Measurements from ENCODE around the gene DNASE2.

The DNASE2 gene

DNA sequence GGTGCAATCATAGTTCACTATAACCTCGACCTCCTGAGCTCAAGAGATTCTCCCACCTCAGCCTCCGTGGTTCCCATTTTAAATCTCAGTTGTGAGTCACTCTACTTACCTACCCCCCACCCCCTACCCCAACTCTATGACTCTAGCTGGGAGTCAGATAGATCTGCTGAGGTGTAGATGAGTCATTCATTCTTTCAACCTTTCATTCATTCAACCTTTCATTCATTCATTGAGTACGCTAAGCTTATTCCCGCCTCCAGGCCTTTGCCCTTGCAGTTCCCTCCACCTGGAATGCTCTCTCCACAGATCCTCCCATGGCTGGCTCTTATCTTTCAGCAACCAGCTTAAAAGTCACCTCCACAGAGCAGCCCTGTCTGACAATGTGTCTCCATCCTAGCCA lies 44.0 kb downstream of the DNASE2 start:
- no peak for DNase-seq (ENCODE audit: extremely low read depth, low read depth)
- no peak overlapping the region for H3K4me3 ChIP-seq (replicated peaks; ENCODE audit: low read depth, low read length)
- no peak for TF ChIP-seq CTCF (IDR thresholded peaks at IDR 0.05; ENCODE audit: low read depth, low read length, missing control alignments)

DNA sequence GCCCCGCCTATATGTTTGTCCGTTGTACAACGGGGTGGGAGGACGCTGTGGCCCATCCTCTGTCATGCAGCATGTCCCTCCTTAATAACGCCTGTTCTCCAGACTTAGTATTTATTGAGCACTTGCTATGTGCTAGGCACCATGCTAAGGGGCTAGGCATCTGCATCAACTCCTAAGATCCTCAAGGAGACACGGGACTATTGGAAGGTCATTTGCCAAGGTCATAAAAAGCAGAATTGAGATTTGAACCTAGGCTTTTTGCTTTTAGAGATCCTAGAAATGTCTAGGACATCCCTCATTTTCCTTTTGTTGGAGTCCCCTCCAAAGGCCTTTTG lies 44.8 kb downstream of the DNASE2 start:
- no peak for TF ChIP-seq CTCF (IDR thresholded peaks at IDR 0.05; ENCODE audit: low read depth, low read length, missing control alignments)

DNA sequence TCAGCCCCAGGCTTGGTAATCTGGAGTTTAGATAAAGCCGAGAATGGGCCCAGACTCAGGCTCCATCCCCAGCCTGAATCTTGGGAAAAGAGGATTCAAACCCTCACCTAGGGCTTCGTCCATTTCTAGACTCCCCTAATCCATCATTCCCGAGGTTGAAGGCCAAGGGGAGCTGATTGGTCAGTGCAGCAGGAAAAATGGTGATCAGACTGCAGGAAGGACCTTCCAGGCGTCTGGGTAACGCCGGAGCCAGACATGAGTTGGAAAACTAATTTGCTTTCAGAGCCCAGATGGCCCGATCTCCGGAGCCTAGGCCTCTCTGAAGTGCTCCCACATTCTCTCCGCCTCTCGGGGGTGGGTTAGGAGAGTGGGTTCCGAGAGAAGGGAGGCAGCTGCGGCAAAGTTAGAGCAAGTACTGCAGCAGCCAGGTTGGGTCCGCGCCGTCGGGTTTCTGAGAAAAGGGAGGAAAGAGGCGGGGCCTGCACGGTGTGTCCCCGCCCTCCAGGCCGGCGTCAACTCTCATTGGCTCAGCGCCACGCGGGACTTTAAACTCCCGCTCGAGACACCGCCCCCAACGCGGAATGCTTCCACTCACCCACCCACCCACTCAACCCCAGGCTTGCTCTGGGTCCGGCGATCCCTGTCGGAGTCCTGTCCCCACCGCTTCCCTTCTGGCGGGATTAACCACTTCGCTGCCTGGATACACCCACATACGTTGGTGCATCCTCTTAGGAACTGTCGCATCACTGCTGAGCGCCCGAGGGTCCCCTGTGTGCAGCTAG lies 46.1 kb downstream of the DNASE2 start:
- no peak overlapping the region for H3K4me3 ChIP-seq (replicated peaks; ENCODE audit: low read depth, low read length)
- no peak for DNase-seq (ENCODE audit: extremely low read depth, low read depth)
- TF ChIP-seq CTCF (IDR thresholded peaks at IDR 0.05; ENCODE audit: low read depth, low read length, missing control alignments): no peak

More for the DNA sequence above, 44.8 kb downstream of the DNASE2 start:
- no peak for DNase-seq (ENCODE audit: extremely low read depth, low read depth)
- no peak overlapping the region for H3K4me3 ChIP-seq (replicated peaks; ENCODE audit: low read depth, low read length)

GRCh38 chr19:12834566-12834943 lies 46.7 kb downstream of the DNASE2 start, which contains the start of gene RTBDN:
RTBDN (minus strand) TSS chr19:12834579; CDS start chr19:12829979, 4,600 bp downstream.
- DNase-seq (ENCODE audit: extremely low read depth, low read depth): no peak

DNA sequence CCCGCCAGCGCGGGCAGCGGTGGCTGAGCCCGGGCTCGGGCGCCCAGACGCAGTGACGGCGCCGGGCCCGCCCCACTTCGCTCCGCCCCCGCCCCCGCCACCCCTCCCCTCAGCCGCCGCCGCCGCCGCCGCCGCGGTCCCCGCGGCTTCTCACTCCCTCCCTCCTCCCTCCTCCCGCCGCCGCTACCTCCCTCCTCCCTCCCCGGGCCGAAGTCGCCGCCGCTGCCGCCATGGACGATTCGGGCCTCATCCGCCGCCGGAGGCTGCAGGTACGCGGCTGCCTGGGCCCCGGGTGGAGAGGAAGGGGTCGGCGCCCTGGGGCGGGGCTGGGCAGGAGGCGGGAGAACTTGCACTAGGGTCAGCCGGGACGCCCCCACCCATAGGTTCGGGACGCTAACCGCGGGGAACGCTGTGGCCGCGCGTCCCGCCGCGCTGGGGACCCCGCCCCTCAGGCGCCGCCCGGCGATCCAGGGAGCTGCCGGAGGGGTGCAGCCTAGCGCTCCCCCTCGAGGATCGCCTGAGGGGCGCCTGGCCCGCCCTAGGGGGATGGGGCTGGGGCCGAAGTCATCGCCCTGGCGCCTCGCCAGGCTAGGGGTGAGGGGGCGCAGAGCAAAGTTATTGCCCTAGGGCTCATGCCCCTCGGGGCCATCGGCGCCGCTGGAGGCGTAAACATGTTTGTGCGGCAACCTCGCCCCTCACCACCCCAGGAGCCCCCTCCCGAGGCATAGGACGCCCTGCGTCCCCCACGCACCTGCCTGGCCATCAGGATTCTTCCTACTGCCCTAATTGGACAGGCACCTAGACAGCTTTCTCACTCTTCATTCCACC lies 47.3 kb downstream of the DNASE2 start:
- DNase-seq (ENCODE audit: extremely low read depth, low read depth): no peak
- peak overlapping the region; percentile 36 for H3K4me3 ChIP-seq (replicated peaks; ENCODE audit: low read depth, low read length)
- no peak for TF ChIP-seq CTCF (IDR thresholded peaks at IDR 0.05; ENCODE audit: low read depth, low read length, missing control alignments)

More at GRCh38 chr19:12834566-12834943, 46.7 kb downstream of the DNASE2 start, which contains the start of gene RTBDN:
- no peak for TF ChIP-seq CTCF (IDR thresholded peaks at IDR 0.05; ENCODE audit: low read depth, low read length, missing control alignments)
- peak within 1 kb of the TSS; percentile 36 for H3K4me3 ChIP-seq (replicated peaks; ENCODE audit: low read depth, low read length)

DNA sequence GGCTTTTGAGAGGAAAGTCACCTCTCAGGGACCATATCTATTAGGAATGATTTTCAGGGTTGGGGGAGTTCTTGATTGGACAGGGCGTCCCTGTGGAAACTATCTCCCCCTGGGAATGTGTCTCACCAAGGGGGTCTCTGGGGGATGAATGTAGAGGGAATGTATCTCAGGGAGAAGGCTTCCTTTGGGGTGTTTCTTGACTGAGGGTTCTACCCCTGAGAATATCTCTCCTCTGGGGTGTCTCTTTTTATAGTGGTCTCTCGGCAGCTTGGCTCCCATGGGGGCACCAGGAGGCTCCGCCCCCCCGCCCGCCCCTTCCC lies 47.9 kb downstream of the DNASE2 start:
- no peak for DNase-seq (ENCODE audit: extremely low read depth, low read depth)
- TF ChIP-seq CTCF (IDR thresholded peaks at IDR 0.05; ENCODE audit: low read depth, low read length, missing control alignments): no peak
- H3K4me3 ChIP-seq (replicated peaks; ENCODE audit: low read depth, low read length): no peak overlapping the region
